ENCODE measurements around the gene IRF9.

IRF9 gene

GRCh38 chr14:24182110-24182882 lies 21.2 kb downstream of the IRF9 start:
- no peak for TF ChIP-seq CTCF (IDR thresholded peaks at IDR 0.05; ENCODE audit: borderline replicate concordance, insufficient read depth, low read depth, low read length)
- H3K4me3 ChIP-seq (ENCODE audit: low read depth, low read length): no peak overlapping the region

- no peak for TF ChIP-seq CTCF (IDR thresholded peaks at IDR 0.05; ENCODE audit: borderline replicate concordance, insufficient read depth, low read depth, low read length)
Measured at GRCh38 chr14:24183014-24183481, 22.0 kb downstream of the IRF9 start.

GRCh38 chr14:24184104-24184970 lies 23.3 kb downstream of the IRF9 start:
- TF ChIP-seq CTCF (IDR thresholded peaks at IDR 0.05; ENCODE audit: borderline replicate concordance, insufficient read depth, low read depth, low read length): no peak

More at GRCh38 chr14:24183014-24183481, 22.0 kb downstream of the IRF9 start:
- no peak overlapping the region for H3K4me3 ChIP-seq (ENCODE audit: low read depth, low read length)

GRCh38 chr14:24185026-24185425 lies 24.0 kb downstream of the IRF9 start:
- TF ChIP-seq CTCF (IDR thresholded peaks at IDR 0.05; ENCODE audit: borderline replicate concordance, insufficient read depth, low read depth, low read length): no peak
- no peak overlapping the region for H3K4me3 ChIP-seq (ENCODE audit: low read depth, low read length)

More at GRCh38 chr14:24184104-24184970, 23.3 kb downstream of the IRF9 start:
- no peak overlapping the region for H3K4me3 ChIP-seq (ENCODE audit: low read depth, low read length)

GRCh38 chr14:24185741-24186140 lies 24.7 kb downstream of the IRF9 start:
- TF ChIP-seq CTCF (IDR thresholded peaks at IDR 0.05; ENCODE audit: borderline replicate concordance, insufficient read depth, low read depth, low read length): no peak
- no peak overlapping the region for H3K4me3 ChIP-seq (ENCODE audit: low read depth, low read length)

- TF ChIP-seq CTCF (IDR thresholded peaks at IDR 0.05; ENCODE audit: borderline replicate concordance, insufficient read depth, low read depth, low read length): no peak
Measured at GRCh38 chr14:24186831-24187538, 25.9 kb downstream of the IRF9 start.

More at GRCh38 chr14:24186831-24187538, 25.9 kb downstream of the IRF9 start:
- H3K4me3 ChIP-seq (ENCODE audit: low read depth, low read length): no peak overlapping the region
